Parathyroid adenoma (tissue), 2 donors: ENCODE data around the gene MXRA8.

Experiments used
- H2AFZ ChIP-seq: fragments of 300-600 bp; sonication (generic); one replicate; pipeline ENCODE4 v1.7.0; 2017; ENCODE audit warnings: antibody characterized with exemption, mild to moderate bottlenecking
- H3K27ac ChIP-seq: fragments of 300-600 bp; sonication (generic); one replicate; pipeline ENCODE4 v1.7.0; 2017
- H3K27me3 ChIP-seq: fragments of 300-600 bp; sonication (generic); one replicate; pipeline ENCODE4 v1.7.0; 2017; ENCODE audit warnings: low read length; ENCODE audit not compliant: control insufficient read depth, insufficient read depth
- H3K36me3 ChIP-seq: fragments of 300-600 bp; sonication (generic); one replicate; pipeline ENCODE4 v1.7.0; 2017; ENCODE audit warnings: low read length; ENCODE audit not compliant: control insufficient read depth, insufficient read depth
- H3K4me1 ChIP-seq: fragments of 300-600 bp; sonication (generic); one replicate; pipeline ENCODE4 v1.7.0; 2017; ENCODE audit warnings: control low read depth
- H3K4me2 ChIP-seq: fragments of 300-600 bp; sonication (generic); one replicate; pipeline ENCODE4 v1.7.0; 2017; ENCODE audit warnings: low read length
- H3K4me3 ChIP-seq: fragments of 300-600 bp; sonication (generic); one replicate; pipeline ENCODE4 v1.7.0; 2017; ENCODE audit warnings: low read depth, low read length
- H3K79me2 ChIP-seq: fragments of 300-600 bp; sonication (generic); one replicate; pipeline ENCODE4 v1.7.0; 2017; ENCODE audit warnings: control low read depth
- H3K9ac ChIP-seq: fragments of 300-600 bp; sonication (generic); one replicate; pipeline ENCODE4 v1.7.0; 2017; ENCODE audit warnings: mild to moderate bottlenecking
- H3K9me3 ChIP-seq: fragments of 300-600 bp; sonication (generic); one replicate; pipeline ENCODE4 v1.7.0; 2017; ENCODE audit warnings: low read length; ENCODE audit not compliant: control insufficient read depth
- CTCF ChIP-seq: fragments of 300-600 bp; sonication (generic); IDR thresholded peaks from one replicate; pipeline ENCODE4 v1.7.0; 2017; ENCODE audit warnings: antibody characterized with exemption, mild to moderate bottlenecking
- donor health status: primary hyperparathyroidism.

The MXRA8 gene

GRCh38 chr1:1346501-1346890, 11.9 kb downstream of the MXRA8 start:
- no peak overlapping the region for H3K9ac ChIP-seq
- H3K4me2 ChIP-seq = no peak overlapping the region
- peaks cover 22% of the 10 kb centered on the region for H3K79me2 ChIP-seq
- no peaks in the 10 kb centered on the region for H3K9me3 ChIP-seq
- H3K27me3 ChIP-seq = no peaks in the 10 kb centered on the region
- H3K27ac ChIP-seq = no peak overlapping the region
- no peak for TF ChIP-seq CTCF
- H3K4me3 ChIP-seq = no peak overlapping the region
- no peaks in the 10 kb centered on the region for H3K4me1 ChIP-seq
- no peak overlapping the region for H2AFZ ChIP-seq
- no peaks in the 10 kb centered on the region for H3K36me3 ChIP-seq

GRCh38 chr1:1345860-1346500, 12.4 kb downstream of the MXRA8 start:
- Histone ChIP-seq H3K79me2 (peaks cover 22% of the 10 kb centered on the region), H3K27ac (no peak overlapping the region)

GRCh38 chr1:1345384-1345783, 13.0 kb downstream of the MXRA8 start:
- Histone ChIP-seq H3K36me3 (no peaks in the 10 kb centered on the region), H3K27ac (no peak overlapping the region)

More at GRCh38 chr1:1345860-1346500, 12.4 kb downstream of the MXRA8 start:
- no peak for TF ChIP-seq CTCF
- Histone ChIP-seq H3K36me3 (no peaks in the 10 kb centered on the region), H2AFZ (no peak overlapping the region), H3K4me3 (no peak overlapping the region), H3K9me3 (no peaks in the 10 kb centered on the region), H3K9ac (no peak overlapping the region), H3K27me3 (no peaks in the 10 kb centered on the region), H3K4me1 (no peaks in the 10 kb centered on the region), H3K4me2 (peak overlapping the region; percentile 35)

GRCh38 chr1:1344655-1345361, 13.5 kb downstream of the MXRA8 start:
- no peaks in the 10 kb centered on the region for H3K36me3 ChIP-seq
- no peaks in the 10 kb centered on the region for H3K9me3 ChIP-seq
- H3K9ac ChIP-seq = no peak overlapping the region
- no peaks in the 10 kb centered on the region for H3K27me3 ChIP-seq
- H3K4me1 ChIP-seq = no peaks in the 10 kb centered on the region
- H3K4me2 ChIP-seq = no peak overlapping the region
- no peak overlapping the region for H3K27ac ChIP-seq
- peaks cover 22% of the 10 kb centered on the region for H3K79me2 ChIP-seq
- H3K4me3 ChIP-seq = no peak overlapping the region
- H2AFZ ChIP-seq = no peak overlapping the region
- TF ChIP-seq CTCF = peak; percentile 31

More at GRCh38 chr1:1345384-1345783, 13.0 kb downstream of the MXRA8 start:
- Histone ChIP-seq H3K4me3 (no peak overlapping the region), H2AFZ (no peak overlapping the region), H3K4me2 (no peak overlapping the region), H3K4me1 (no peaks in the 10 kb centered on the region), H3K27me3 (no peaks in the 10 kb centered on the region), H3K79me2 (peaks cover 22% of the 10 kb centered on the region), H3K9me3 (no peaks in the 10 kb centered on the region), H3K9ac (no peak overlapping the region)
- no peak for TF ChIP-seq CTCF
